ENCODE measurements around the gene SYNGR1.

GRCh38 chr22:39432361-39432811, 82.6 kb downstream of the SYNGR1 start:
- TF ChIP-seq POLR2A (IDR thresholded peaks at IDR 0.05; ENCODE audit: low read depth, low read length) = no peak
- TF ChIP-seq POLR2AphosphoS5 (IDR thresholded peaks at IDR 0.05; ENCODE audit: low read depth, low read length) = no peak
- no peak for TF ChIP-seq SPI1 (IDR thresholded peaks at IDR 0.05; ENCODE audit: low read depth, low read length)
- TF ChIP-seq TAF1 (IDR thresholded peaks at IDR 0.05; ENCODE audit: low read depth, low read length) = no peak
- no peak for TF ChIP-seq PAX5 (IDR thresholded peaks at IDR 0.05; ENCODE audit: insufficient read depth, low read length, severe bottlenecking)
